GM12878 (cell line): ENCODE measurements around the gene UBE2D3.

Experiments used
- CTCF ChIP-seq, 3 experiments: IDR thresholded peaks in 2 of 3; conservative IDR thresholded peaks in 1 of 3; 2 replicates each; pipeline ENCODE4 v1.5.1; 2011; ENCODE audit warnings: low read depth in 3 of 3, low read length in 3 of 3, mild to moderate bottlenecking in 3 of 3, control low read depth in 2 of 3, moderate library complexity in 2 of 3, inconsistent platforms in 1 of 3, mixed read lengths in 1 of 3; ENCODE audit not compliant: control insufficient read depth in 2 of 3, insufficient read depth in 1 of 3; ENCODE audit errors: extremely low read depth in 1 of 3
- FOS ChIP-seq: IDR thresholded peaks from 3 replicates; pipeline ENCODE4 v1.6.1; 2011; ENCODE audit warnings: borderline replicate concordance; ENCODE audit not compliant: insufficient read length; ENCODE audit errors: extremely low read depth
- FOXM1 ChIP-seq: IDR thresholded peaks from 2 replicates; pipeline ENCODE4 v1.6.1; 2012; ENCODE audit warnings: low read depth, mild to moderate bottlenecking, inconsistent platforms, low read length, moderate library complexity
- MAX ChIP-seq: IDR thresholded peaks from 2 replicates; pipeline ENCODE4 v1.6.1; 2012; ENCODE audit warnings: low read depth, low read length, improper control_type of control experiment
- NFYB ChIP-seq: IDR thresholded peaks from 2 replicates; pipeline ENCODE4 v1.6.1; 2011; ENCODE audit warnings: low read depth, mild to moderate bottlenecking, low read length, improper control_type of control experiment, moderate library complexity; ENCODE audit not compliant: insufficient read depth
- POLR2A ChIP-seq: IDR thresholded peaks from 2 replicates; pipeline ENCODE4 v1.6.1; 2011; ENCODE audit warnings: low read depth, mild to moderate bottlenecking, low read length
- POLR2AphosphoS5 ChIP-seq: IDR thresholded peaks from 2 replicates; pipeline ENCODE4 v1.6.1; 2011; ENCODE audit warnings: mild to moderate bottlenecking, low read length, inconsistent platforms
- SMC3 ChIP-seq: IDR thresholded peaks from 2 replicates; pipeline ENCODE4 v1.6.1; 2011; ENCODE audit warnings: low read length, improper control_type of control experiment, borderline replicate concordance
- WRNIP1 ChIP-seq: IDR thresholded peaks from 2 replicates; pipeline ENCODE4 v1.6.1; 2011; ENCODE audit warnings: low read depth, low read length, improper control_type of control experiment, borderline replicate concordance
- ZBTB33 ChIP-seq: fragments of 450-650 bp; IDR thresholded peaks from 2 replicates; pipeline ENCODE4 v1.6.1; 2017; ENCODE audit warnings: mild to moderate bottlenecking

GRCh38 chr4:102868781-102869568 lies 41.6 kb upstream of the UBE2D3 start, which contains the start of gene CISD2:
- TF ChIP-seq FOS (no peak), CTCF (IDR thresholded peaks at IDR 0.05 in 2 of 3, conservative IDR thresholded peaks at IDR 0.05 in 1 of 3; ENCODE audit: control insufficient read depth in 2 of 3, extremely low read depth in 1 of 3, insufficient read depth in 1 of 3, low read depth in 3 of 3, low read length in 3 of 3) (no peak), POLR2AphosphoS5 (peak; percentile 95), NFYB (peak; percentile 62; the same call in 1 of the 2 replicates), WRNIP1 (no peak), ZBTB33 (no peak), FOXM1 (no peak; the same call in 1 of the 2 replicates), POLR2A (peak; percentile 94), SMC3 (0 out of 2 replicates have a peak, but pooled peaks have one; percentile 10), MAX (peak; percentile 93)
